22Rv1 (cell line): ENCODE results near the gene SUPT3H.

Experiments
- ZFX ChIP-seq: fragments of 450-650 bp; IDR thresholded peaks from 2 replicates; pipeline ENCODE4 v1.6.1; 2017; ENCODE audit warnings: antibody characterized with exemption, borderline replicate concordance
- TF ChIP-seq, protein P1 (sequence below): fragments of 450-650 bp; IDR thresholded peaks from 2 replicates; pipeline ENCODE4 v1.5.1; 2017; ENCODE audit warnings: mild to moderate bottlenecking

GRCh38 chr6:45160305-45160704 is 217.4 kb downstream of the SUPT3H start:
- TF ChIP-seq, protein P1, sequence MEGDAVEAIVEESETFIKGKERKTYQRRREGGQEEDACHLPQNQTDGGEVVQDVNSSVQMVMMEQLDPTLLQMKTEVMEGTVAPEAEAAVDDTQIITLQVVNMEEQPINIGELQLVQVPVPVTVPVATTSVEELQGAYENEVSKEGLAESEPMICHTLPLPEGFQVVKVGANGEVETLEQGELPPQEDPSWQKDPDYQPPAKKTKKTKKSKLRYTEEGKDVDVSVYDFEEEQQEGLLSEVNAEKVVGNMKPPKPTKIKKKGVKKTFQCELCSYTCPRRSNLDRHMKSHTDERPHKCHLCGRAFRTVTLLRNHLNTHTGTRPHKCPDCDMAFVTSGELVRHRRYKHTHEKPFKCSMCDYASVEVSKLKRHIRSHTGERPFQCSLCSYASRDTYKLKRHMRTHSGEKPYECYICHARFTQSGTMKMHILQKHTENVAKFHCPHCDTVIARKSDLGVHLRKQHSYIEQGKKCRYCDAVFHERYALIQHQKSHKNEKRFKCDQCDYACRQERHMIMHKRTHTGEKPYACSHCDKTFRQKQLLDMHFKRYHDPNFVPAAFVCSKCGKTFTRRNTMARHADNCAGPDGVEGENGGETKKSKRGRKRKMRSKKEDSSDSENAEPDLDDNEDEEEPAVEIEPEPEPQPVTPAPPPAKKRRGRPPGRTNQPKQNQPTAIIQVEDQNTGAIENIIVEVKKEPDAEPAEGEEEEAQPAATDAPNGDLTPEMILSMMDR = no peak
- no peak for TF ChIP-seq ZFX
